Uterus (tissue), 4 donors: ENCODE data around the gene CCDC177. TPM values are rescaled to one million over a fixed set of nuclear protein-coding genes. Genes with fewer than 3 reads are reported as not detected.
A peak's percentile ranks its signal among the peaks of the same experiment; 100 is the strongest.
"Not testable (repeated sequence)": the region's sequence is repeated elsewhere in the genome, so short reads cannot be mapped to it uniquely, and the experiment has no call there.

Experiments used
- DNase-seq, 2 donors: peaks; one replicate each; pipeline ENCODE4 v3.0.0-alpha.2; 2019 to 2020
- H3K27ac ChIP-seq, 2 donors: fragments of 200-600 bp; sonication (generic); 1 replicate in 1 of 2; 2 replicates in 1 of 2; pipeline ENCODE4 v1.5.1; 2016 to 2018
- H3K27me3 ChIP-seq, 2 donors: fragments of 200-600 bp; sonication (generic); one replicate each; pipeline ENCODE4 v1.5.1; 2018 to 2019; ENCODE audit warnings: control low read depth in 1 of 2
- H3K36me3 ChIP-seq, 2 donors: fragments of 200-600 bp; sonication (generic); one replicate each; pipeline ENCODE4 v1.5.1; 2019; ENCODE audit warnings: control low read depth in 1 of 2
- H3K4me1 ChIP-seq, 2 donors: fragments of 200-600 bp; sonication (generic); one replicate each; pipeline ENCODE4 v1.5.1; 2018 to 2019; ENCODE audit warnings: control low read depth in 1 of 2
- H3K4me3 ChIP-seq, 2 donors: fragments of 200-600 bp; sonication (generic); 1 replicate in 1 of 2; 2 replicates in 1 of 2; pipeline ENCODE4 v1.5.1; 2018 to 2019; ENCODE audit warnings: mild to moderate bottlenecking in 1 of 2
- H3K9me3 ChIP-seq, 2 donors: fragments of 200-600 bp; sonication (generic); one replicate each; pipeline ENCODE4 v1.5.1; 2019; ENCODE audit warnings: control low read depth in 1 of 2
- POLR2A ChIP-seq, 2 donors: fragments of 450-650 bp; IDR thresholded peaks; one replicate each; pipeline ENCODE4 v1.6.1; 2016; ENCODE audit warnings: antibody characterized with exemption in 2 of 2, mild to moderate bottlenecking in 1 of 2, moderate library complexity in 1 of 2
- intact Hi-C: fragments of 100-400 bp; cut with DNase I; formaldehyde crosslinking; loops from one replicate; pipeline ENCODE4 v1.15.1; 2023; ENCODE audit warnings: low total_unique reads
- total RNA-seq, 4 donors: library from RNA; depleted of rRNA in 3 of 4; stranded (reverse); fragments of >200 nt in 3 of 4; gene quantifications; one replicate each; pipeline versions ENCODE4 v1.1.0 to v1.2.4, GENCODE V29; 2014 to 2023
- TF ChIP-seq, protein P1 (sequence below), 4 experiments: fragments of 200-600 bp in 2 of 4; fragments of 450-650 bp in 2 of 4; sonication (generic) in 2 of 4; IDR thresholded peaks; one replicate each; pipeline ENCODE4 v1.5.1; 2016 to 2019; ENCODE audit warnings: antibody characterized with exemption in 4 of 4, mild to moderate bottlenecking in 2 of 4, moderate library complexity in 1 of 4
- donor health status: DM: yes; HTN: yes; CAD: no.

CCDC177 gene
- total RNA-seq, 4 donors from 2014 or later: not detected

DNA sequence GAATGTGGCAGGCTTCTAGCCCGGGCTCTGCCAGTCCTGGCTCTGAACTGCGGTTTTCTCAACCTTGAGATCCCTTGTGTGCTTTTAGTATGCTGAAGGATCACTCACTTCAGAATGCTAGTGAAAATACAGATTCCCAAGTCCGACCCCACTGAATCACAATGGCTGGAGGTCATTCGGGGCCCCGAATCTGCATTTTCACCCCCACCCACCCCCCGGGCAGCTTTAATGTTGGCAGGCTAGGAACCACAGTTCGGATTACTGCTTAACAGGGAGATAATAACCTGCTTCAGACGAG lies 36.2 kb upstream of the CCDC177 start:
- peak overlapping the region; percentile 78 to 84 for H3K27ac ChIP-seq
- no peak for DNase-seq
- no peaks in the 10 kb centered on the region for H3K36me3 ChIP-seq
- intact Hi-C loops: no loop called here
- H3K4me1 ChIP-seq: peaks cover 0 to 9% of the 10 kb centered on the region in 2 donors
- no peaks in the 10 kb centered on the region for H3K9me3 ChIP-seq
- TF ChIP-seq, protein P1, sequence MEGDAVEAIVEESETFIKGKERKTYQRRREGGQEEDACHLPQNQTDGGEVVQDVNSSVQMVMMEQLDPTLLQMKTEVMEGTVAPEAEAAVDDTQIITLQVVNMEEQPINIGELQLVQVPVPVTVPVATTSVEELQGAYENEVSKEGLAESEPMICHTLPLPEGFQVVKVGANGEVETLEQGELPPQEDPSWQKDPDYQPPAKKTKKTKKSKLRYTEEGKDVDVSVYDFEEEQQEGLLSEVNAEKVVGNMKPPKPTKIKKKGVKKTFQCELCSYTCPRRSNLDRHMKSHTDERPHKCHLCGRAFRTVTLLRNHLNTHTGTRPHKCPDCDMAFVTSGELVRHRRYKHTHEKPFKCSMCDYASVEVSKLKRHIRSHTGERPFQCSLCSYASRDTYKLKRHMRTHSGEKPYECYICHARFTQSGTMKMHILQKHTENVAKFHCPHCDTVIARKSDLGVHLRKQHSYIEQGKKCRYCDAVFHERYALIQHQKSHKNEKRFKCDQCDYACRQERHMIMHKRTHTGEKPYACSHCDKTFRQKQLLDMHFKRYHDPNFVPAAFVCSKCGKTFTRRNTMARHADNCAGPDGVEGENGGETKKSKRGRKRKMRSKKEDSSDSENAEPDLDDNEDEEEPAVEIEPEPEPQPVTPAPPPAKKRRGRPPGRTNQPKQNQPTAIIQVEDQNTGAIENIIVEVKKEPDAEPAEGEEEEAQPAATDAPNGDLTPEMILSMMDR (IDR thresholded peaks at IDR 0.05): no peak
- no peak for TF ChIP-seq POLR2A (IDR thresholded peaks at IDR 0.05)
- no peaks in the 10 kb centered on the region for H3K27me3 ChIP-seq
- peak overlapping the region; percentile 43 to 51 for H3K4me3 ChIP-seq

DNA sequence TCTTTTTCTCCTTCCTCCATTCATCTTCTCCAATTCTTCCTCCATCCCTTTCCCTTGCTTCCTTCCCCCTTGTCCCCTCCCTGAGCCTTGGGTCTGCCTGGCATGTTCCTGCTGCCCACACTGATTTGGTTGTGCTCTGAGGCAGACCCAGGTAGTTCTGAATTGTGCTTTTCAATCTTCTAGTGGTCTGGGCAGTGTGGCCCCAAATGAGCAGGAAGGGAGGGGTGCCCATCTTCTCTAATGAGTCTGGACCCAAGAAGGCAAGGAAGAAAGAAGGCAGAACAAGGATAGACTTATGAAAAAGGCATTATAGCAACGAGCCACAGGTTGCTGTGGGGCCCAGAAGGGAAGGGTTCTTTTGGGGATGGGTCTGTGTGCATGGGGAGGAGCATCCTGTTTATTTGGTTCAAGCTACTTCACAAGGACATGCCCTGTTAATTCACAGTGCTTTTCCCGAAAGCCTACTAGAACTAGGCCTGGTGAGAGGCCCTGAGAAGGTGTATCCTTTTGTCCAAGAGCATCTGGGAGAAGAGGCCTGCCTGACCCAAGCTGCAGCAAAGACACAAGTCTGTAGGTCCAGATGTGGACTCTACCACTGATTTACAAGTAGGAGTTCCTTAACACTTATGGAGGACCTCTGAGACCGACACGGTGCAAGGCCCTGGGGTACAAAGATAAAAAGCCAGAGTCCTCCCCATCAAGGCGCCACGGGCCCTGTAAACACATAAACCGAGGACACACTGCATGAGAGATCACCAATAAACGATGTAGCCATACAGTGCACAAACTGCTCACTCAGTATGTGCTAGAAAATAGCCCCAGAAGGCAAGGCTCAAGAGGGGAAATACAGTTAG lies 35.6 kb upstream of the CCDC177 start:
- H3K27me3 ChIP-seq: no peaks in the 10 kb centered on the region
- H3K4me3 ChIP-seq: peak overlapping the region; percentile 43 to 51
- intact Hi-C loops: no loop called here
- no peaks in the 10 kb centered on the region for H3K36me3 ChIP-seq
- TF ChIP-seq, protein P1 (IDR thresholded peaks at IDR 0.05): no peak
- no peak for TF ChIP-seq POLR2A (IDR thresholded peaks at IDR 0.05)
- H3K27ac ChIP-seq: peak overlapping the region; percentile 78 to 84
- peaks cover 0 to 7% of the 10 kb centered on the region in 2 donors for H3K4me1 ChIP-seq
- H3K9me3 ChIP-seq: no peaks in the 10 kb centered on the region
- DNase-seq: no peak

DNA sequence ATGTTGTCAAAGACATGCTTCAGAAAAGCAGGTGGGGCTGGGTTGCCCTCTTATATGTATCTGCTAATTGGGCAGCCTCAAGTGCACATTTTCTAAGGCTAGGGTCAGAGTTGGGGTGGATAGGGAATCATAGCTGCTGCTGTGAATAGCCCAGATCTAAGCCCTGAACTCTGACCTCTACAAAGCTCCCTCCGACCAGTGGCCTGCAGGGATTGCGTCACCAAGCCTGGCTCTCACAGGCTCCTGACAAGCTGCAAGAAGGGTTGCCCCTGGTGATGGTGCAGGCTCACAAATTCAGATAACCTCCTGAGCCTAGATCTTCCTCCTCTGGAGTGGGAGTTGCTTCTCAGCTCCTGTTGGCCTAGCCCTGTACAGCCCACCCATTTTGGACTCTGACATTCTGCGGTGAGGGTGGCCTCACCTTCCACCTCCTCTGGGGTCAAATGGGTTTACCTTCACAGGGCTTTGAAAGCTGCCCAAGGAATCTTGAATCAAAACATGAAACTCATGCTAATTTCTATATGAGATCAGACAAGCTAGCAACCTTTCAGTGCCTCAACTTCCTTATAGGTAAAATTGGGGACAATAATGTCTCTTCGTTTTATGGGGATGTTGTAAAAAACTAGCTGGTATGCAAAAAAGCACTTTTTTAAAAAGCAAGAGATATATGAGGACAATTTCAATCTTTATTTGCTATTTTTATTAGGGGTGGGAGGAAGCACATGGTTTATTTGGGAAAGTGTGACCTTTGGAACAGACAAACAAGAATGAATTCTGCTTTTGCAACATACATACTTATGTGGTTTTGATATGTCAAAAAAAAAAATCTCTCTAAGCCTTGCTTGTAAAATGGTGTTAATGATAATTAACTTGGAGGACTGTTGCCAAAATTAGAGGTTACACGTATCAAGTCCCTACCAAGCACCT lies 31.9 kb upstream of the CCDC177 start:
- H3K4me1 ChIP-seq: no peaks in the 10 kb centered on the region
- no peak for DNase-seq

DNA sequence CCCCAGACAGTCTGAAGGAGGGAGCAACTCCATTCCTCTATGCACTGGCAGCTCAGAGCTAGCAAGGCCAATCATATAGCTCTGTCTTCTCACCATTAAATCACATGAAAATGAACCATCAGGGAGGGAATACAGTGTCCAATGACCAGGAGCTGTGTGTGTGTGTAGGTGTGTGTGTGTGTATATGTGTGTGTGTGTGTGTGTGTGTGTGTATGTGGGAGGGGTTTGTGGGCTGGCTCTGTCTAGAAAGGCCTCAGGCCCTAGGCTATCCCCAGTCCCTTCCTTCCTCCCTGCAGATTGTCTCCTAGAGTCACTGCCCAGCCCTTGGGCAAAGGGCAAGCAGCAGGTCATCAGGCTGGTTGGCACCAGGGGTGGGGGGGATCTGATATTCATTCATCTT lies 31.1 kb upstream of the CCDC177 start:
- Histone ChIP-seq H3K27me3 (no peaks in the 10 kb centered on the region), H3K27ac (no peak overlapping the region), H3K9me3 (no peaks in the 10 kb centered on the region), H3K4me3 (no peak overlapping the region), H3K4me1 (no peaks in the 10 kb centered on the region), H3K36me3 (no peaks in the 10 kb centered on the region)
- TF ChIP-seq POLR2A (IDR thresholded peaks at IDR 0.05): no peak
- DNase-seq: no peak
- intact Hi-C loops: no loop called here

More for the DNA sequence above, 31.9 kb upstream of the CCDC177 start:
- Histone ChIP-seq H3K36me3 (no peaks in the 10 kb centered on the region), H3K27me3 (no peaks in the 10 kb centered on the region), H3K4me3 (no peak overlapping the region), H3K9me3 (no peaks in the 10 kb centered on the region), H3K27ac (no peak overlapping the region)
- TF ChIP-seq, protein P1 (IDR thresholded peaks at IDR 0.05): no peak
- TF ChIP-seq POLR2A (IDR thresholded peaks at IDR 0.05): no peak
- intact Hi-C loops: no loop called here

GRCh38 chr14:69600304-69600891 lies 25.7 kb upstream of the CCDC177 start:
- intact Hi-C loops: loop anchor here (5.0 kb wide), 1 partner anchor 127 kb away; no protein-coding TSS in a partner anchor
- DNase-seq: no peak
- no peak overlapping the region for H3K4me3 ChIP-seq
- H3K27me3 ChIP-seq: no peaks in the 10 kb centered on the region
- TF ChIP-seq, protein P1 (IDR thresholded peaks at IDR 0.05): no peak
- no peak for TF ChIP-seq POLR2A (IDR thresholded peaks at IDR 0.05)
- no peaks in the 10 kb centered on the region for H3K36me3 ChIP-seq
- H3K9me3 ChIP-seq: no peaks in the 10 kb centered on the region
- no peaks in the 10 kb centered on the region for H3K4me1 ChIP-seq
- no peak overlapping the region for H3K27ac ChIP-seq

DNA sequence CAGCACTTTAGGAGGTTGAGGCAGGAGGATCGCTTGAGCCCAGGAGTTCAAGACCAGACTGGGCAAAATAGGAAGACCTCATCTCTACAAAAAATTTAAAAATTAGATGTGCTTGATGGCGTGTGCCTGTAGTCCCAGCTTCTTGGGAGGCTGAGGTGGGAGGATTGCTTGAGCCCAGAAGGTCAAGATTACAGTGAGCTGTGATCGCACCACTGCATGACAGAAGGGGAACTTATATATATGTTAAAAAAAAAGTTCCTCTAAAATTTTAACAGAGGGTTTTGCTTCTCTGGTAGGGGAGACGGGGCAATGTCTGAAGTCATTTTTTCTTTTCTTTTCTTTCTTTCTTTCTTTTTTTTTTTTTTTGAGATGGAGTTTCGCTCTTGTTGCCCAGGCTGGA lies 24.8 kb upstream of the CCDC177 start:
- H3K27me3 ChIP-seq, intact Hi-C loops, H3K9me3 ChIP-seq, H3K27ac ChIP-seq, DNase-seq, H3K4me3 ChIP-seq, H3K36me3 ChIP-seq, H3K4me1 ChIP-seq: not testable (repeated sequence)
